Caco-2 (cell line): ENCODE data around the gene RPL12. TPM values are rescaled to one million over a fixed set of nuclear protein-coding genes. Genes with fewer than 3 reads are reported as not detected.

Experiments used
- BruUV-seq: library from RNA; stranded (reverse); fragments of 400-500 nt; replicated peaks from 2 replicates; lab custom pipeline; 2021; lab: Mats Ljungman, UMichigan
- CTCF ChIA-PET: fragments of 300-600 bp; sonication (Branson Sonifier 250); formaldehyde crosslinking; loops from one replicate; lab custom pipeline; 2022; ENCODE audit warnings: antibody characterized with exemption; lab: Charles Lee
- POLR2A ChIA-PET: fragments of 300-600 bp; sonication (Branson Sonifier 250); formaldehyde crosslinking; loops from one replicate; lab custom pipeline; 2022; ENCODE audit warnings: antibody characterized with exemption; lab: Charles Lee
- DNase-seq, 2 experiments: peaks; one replicate each; pipeline versions ENCODE4 v3.0.0 to v3.0.0-alpha.2; 2020 to 2022
- H3K27me3 ChIP-seq: replicated peaks from 2 replicates; pipeline ENCODE4 v1.6.0; 2011; ENCODE audit warnings: low read length; ENCODE audit not compliant: control insufficient read depth, insufficient read depth
- H3K36me3 ChIP-seq: 2 replicates; pipeline ENCODE4 v1.5.1; 2011; ENCODE audit warnings: low read length; ENCODE audit not compliant: control insufficient read depth, insufficient read depth
- H3K4me1 ChIP-seq: fragments of 250-450 bp; sonication (Bioruptor Pico); 2 replicates; pipeline ENCODE4 v1.5.1; 2020; ENCODE audit warnings: mild to moderate bottlenecking
- H3K4me3 ChIP-seq: 2 replicates; pipeline ENCODE4 v1.5.1; 2011; ENCODE audit warnings: low read depth, mild to moderate bottlenecking, control low read depth, low read length
- H3K9me3 ChIP-seq: fragments of 250-450 bp; sonication (Bioruptor Pico); 2 replicates; pipeline ENCODE4 v1.5.1; 2020; ENCODE audit warnings: mild to moderate bottlenecking, moderate library complexity
- H3K27ac Mint-ChIP-seq: one replicate; pipeline ENCODE4 v1.8.0; 2022; ENCODE audit warnings: mixed read lengths; ENCODE audit not compliant: unreplicated experiment
- H3K27me3 Mint-ChIP-seq: one replicate; pipeline ENCODE4 v1.8.0; 2022; ENCODE audit warnings: mixed read lengths; ENCODE audit not compliant: insufficient read depth, unreplicated experiment
- H3K36me3 Mint-ChIP-seq: one replicate; pipeline ENCODE4 v1.8.0; 2022; ENCODE audit warnings: mild to moderate bottlenecking, mixed read lengths; ENCODE audit not compliant: insufficient read depth, unreplicated experiment
- H3K4me1 Mint-ChIP-seq: one replicate; pipeline ENCODE4 v1.8.0; 2022; ENCODE audit warnings: low read depth, mixed read lengths; ENCODE audit not compliant: unreplicated experiment
- H3K4me3 Mint-ChIP-seq: one replicate; pipeline ENCODE4 v1.8.0; 2022; ENCODE audit warnings: mild to moderate bottlenecking, moderate library complexity, mixed read lengths; ENCODE audit not compliant: unreplicated experiment
- H3K9me3 Mint-ChIP-seq: one replicate; pipeline ENCODE4 v1.8.0; 2022; ENCODE audit warnings: mixed read lengths; ENCODE audit not compliant: unreplicated experiment
- intact Hi-C: fragments of 100-400 bp; cut with micrococcal nuclease; formaldehyde crosslinking; loops from one replicate; pipeline ENCODE4 v1.10.0; 2022; ENCODE audit not compliant: unreplicated experiment
- total RNA-seq: library from RNA; stranded (reverse); gene quantifications from 2 replicates; pipeline ENCODE4 v1.2.3, GENCODE V29; 2022
- TF ChIP-seq, protein P1 (sequence below), 2 experiments: fragments of 200-600 bp in 1 of 2; IDR thresholded peaks; 1 replicate in 1 of 2; 2 replicates in 1 of 2; pipeline versions ENCODE4 v1.5.1 to v1.8.0; 2011 to 2022; ENCODE audit warnings: antibody characterized with exemption in 1 of 2, control low read depth in 1 of 2, inconsistent platforms in 1 of 2, low read depth in 1 of 2, low read length in 1 of 2, mild to moderate bottlenecking in 1 of 2, moderate library complexity in 1 of 2; ENCODE audit not compliant: insufficient read depth in 1 of 2, severe bottlenecking in 1 of 2, unreplicated experiment in 1 of 2

RPL12 gene
- total RNA-seq, 1 experiment from 2014 or later: 1,592 TPM

DNA sequence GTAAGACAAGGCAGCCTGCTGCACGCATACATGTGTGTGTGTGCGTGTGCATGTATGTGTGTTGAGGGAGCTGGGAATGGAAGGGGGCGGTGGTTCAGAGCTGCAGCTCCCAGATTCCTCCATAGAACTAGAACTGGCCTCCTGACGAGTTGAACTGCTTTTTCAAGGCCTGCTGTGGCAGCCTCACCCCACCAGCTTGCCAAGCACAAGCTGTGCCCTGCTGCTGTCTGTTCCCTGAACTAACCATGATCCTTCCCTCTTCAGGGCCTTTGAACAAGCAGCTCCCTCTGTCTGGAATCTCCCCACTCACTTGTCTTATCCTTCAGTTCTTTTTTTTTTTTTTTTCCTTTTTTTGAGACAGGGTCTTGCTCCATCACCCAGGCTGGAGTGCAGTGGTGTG lies 22.7 kb upstream of the RPL12 start:
- Mint-ChIP-seq H3K4me1 (no peaks in the 10 kb centered on the region), H3K4me3 (no peak overlapping the region), H3K36me3 (peaks cover 9% of the 10 kb centered on the region), H3K27me3 (no peaks in the 10 kb centered on the region), H3K9me3 (no peaks in the 10 kb centered on the region), H3K27ac (no peak overlapping the region)
- Histone ChIP-seq H3K36me3 (no peaks in the 10 kb centered on the region), H3K4me3 (no peak overlapping the region), H3K4me1 (no peaks in the 10 kb centered on the region), H3K27me3 (no peaks in the 10 kb centered on the region), H3K9me3 (no peaks in the 10 kb centered on the region)
- no peak for DNase-seq
- ChIA-PET CTCF (interaction anchor here (0.6 to 0.7 kb wide), 2 partner anchors 18 to 395 kb away, joined by 3 to 4 read pairs; no protein-coding TSS in a partner anchor), POLR2A (no interaction called here)
- BruUV-seq: no TSS peak
- intact Hi-C loops: no loop called here
- TF ChIP-seq, protein P1, sequence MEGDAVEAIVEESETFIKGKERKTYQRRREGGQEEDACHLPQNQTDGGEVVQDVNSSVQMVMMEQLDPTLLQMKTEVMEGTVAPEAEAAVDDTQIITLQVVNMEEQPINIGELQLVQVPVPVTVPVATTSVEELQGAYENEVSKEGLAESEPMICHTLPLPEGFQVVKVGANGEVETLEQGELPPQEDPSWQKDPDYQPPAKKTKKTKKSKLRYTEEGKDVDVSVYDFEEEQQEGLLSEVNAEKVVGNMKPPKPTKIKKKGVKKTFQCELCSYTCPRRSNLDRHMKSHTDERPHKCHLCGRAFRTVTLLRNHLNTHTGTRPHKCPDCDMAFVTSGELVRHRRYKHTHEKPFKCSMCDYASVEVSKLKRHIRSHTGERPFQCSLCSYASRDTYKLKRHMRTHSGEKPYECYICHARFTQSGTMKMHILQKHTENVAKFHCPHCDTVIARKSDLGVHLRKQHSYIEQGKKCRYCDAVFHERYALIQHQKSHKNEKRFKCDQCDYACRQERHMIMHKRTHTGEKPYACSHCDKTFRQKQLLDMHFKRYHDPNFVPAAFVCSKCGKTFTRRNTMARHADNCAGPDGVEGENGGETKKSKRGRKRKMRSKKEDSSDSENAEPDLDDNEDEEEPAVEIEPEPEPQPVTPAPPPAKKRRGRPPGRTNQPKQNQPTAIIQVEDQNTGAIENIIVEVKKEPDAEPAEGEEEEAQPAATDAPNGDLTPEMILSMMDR (IDR thresholded peaks at IDR 0.05; ENCODE audit: insufficient read depth in 1 of 2, low read depth in 1 of 2, low read length in 1 of 2, severe bottlenecking in 1 of 2, unreplicated experiment in 1 of 2): no peak

DNA sequence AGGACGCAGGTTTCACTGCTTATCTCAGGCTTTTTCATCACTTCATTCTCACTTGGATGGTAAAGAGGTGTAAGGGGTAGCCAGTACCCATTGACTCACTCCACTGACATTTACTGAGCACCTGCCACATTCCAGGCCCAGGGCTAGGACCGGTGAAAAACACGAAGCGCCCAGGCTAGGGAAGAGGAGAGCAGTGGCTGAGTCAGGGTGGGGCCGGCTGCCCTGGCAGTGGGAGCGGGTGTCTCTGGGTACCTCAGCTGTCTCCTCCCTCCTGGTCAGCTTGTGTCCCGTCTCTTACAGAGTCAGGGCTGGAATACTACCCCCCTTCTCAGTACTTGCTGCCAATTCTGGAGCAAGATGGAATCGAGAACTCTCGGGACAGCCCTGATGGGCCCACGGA lies 22.3 kb upstream of the RPL12 start:
- no peak for DNase-seq
- no peak overlapping the region for H3K27ac Mint-ChIP-seq
- TF ChIP-seq, protein P1 (IDR thresholded peaks at IDR 0.05; ENCODE audit: insufficient read depth in 1 of 2, low read depth in 1 of 2, low read length in 1 of 2, severe bottlenecking in 1 of 2, unreplicated experiment in 1 of 2): no peak
- no peaks in the 10 kb centered on the region for H3K4me1 Mint-ChIP-seq
- BruUV-seq: no TSS peak
- H3K9me3 ChIP-seq: no peaks in the 10 kb centered on the region
- peaks cover under 1% of the 10 kb centered on the region for H3K4me1 ChIP-seq
- H3K9me3 Mint-ChIP-seq: no peaks in the 10 kb centered on the region
- H3K27me3 ChIP-seq: no peaks in the 10 kb centered on the region
- no peaks in the 10 kb centered on the region; the same call in 1 of the 2 replicates for H3K36me3 ChIP-seq
- ChIA-PET CTCF (no interaction called here), POLR2A (no interaction called here)
- no peak overlapping the region for H3K4me3 ChIP-seq
- intact Hi-C loops: no loop called here
- peaks cover 9% of the 10 kb centered on the region for H3K36me3 Mint-ChIP-seq
- H3K27me3 Mint-ChIP-seq: no peaks in the 10 kb centered on the region
- H3K4me3 Mint-ChIP-seq: no peak overlapping the region

DNA sequence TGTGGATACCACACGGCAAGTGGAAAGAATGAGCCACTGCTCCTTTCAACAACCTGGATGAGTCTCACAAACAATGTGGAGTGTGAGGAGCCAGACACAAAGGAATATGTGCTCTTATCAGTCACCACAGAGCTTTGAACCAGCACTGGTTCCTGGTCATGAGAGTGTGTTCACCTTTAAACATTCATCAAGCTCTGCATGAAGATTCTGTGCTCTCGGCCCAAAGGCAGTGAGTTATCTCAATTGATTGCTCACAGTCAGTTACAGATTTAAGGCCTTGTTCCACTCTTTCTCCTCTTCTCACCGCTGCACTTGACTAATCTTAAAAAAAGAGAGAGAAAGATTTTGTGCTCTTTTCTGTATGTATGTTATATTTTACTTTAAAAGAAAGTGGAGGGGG lies 19.5 kb upstream of the RPL12 start:
- intact Hi-C loops: no loop called here
- Mint-ChIP-seq H3K9me3 (no peaks in the 10 kb centered on the region), H3K27ac (no peak overlapping the region), H3K27me3 (no peaks in the 10 kb centered on the region), H3K36me3 (peaks cover 9% of the 10 kb centered on the region), H3K4me3 (no peak overlapping the region), H3K4me1 (peaks cover 20% of the 10 kb centered on the region)
- TF ChIP-seq, protein P1 (IDR thresholded peaks at IDR 0.05; ENCODE audit: insufficient read depth in 1 of 2, low read depth in 1 of 2, low read length in 1 of 2, severe bottlenecking in 1 of 2, unreplicated experiment in 1 of 2): no peak
- H3K9me3 ChIP-seq: no peaks in the 10 kb centered on the region
- no peaks in the 10 kb centered on the region; the same call in 1 of the 2 replicates for H3K36me3 ChIP-seq
- peaks cover 20% of the 10 kb centered on the region for H3K4me1 ChIP-seq
- POLR2A ChIA-PET: no interaction called here
- H3K27me3 ChIP-seq: no peaks in the 10 kb centered on the region
- CTCF ChIA-PET: no interaction called here
- H3K4me3 ChIP-seq: no peak overlapping the region
- no TSS peak for BruUV-seq
- no peak for DNase-seq
